ENCODE data around the gene STX1B.

STX1B gene

DNA sequence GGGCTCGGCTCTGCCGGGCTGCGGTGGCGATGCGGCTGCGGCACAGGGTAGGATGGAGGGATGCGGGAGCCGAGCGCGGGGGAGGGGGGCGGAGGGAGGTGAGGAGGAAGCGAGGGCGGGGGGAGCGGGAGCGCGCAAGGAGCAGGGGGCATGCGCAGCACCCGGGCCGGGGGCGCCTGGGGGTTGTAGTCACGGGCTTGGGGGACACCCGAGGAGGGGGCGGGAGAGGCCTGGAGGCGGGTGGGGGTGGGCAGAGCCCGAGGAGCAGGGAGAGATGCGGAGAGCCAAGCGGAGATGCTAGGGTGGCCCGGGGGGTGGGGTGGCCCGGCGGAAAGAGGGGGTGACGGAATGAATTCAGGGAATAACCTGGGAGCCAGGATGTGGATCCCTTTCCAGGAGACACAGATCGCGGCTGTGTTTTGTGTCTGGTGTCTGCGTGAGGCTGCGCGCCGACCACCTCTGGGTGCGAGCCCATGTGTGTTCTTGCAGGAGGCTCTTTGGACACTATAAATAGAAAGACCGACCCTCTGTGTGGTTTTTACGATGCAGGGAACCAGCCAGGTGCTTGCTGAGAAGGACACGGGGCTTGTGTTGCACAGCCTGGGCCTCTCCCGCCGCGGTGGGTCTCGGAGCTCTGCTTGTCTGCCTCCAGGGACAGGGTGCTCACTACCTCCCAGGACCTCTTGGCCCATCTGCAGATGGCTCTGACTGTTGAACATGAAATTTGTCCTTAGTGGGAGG is at the start of gene STX1B:
TSS of gene STX1B (minus strand) at position 54 of the 741 bp plus-strand sequence. CDS start 242 bp downstream, outside the sequence.
- no peak within 1 kb of the TSS for H3K27ac ChIP-seq
- TF ChIP-seq, protein P1, sequence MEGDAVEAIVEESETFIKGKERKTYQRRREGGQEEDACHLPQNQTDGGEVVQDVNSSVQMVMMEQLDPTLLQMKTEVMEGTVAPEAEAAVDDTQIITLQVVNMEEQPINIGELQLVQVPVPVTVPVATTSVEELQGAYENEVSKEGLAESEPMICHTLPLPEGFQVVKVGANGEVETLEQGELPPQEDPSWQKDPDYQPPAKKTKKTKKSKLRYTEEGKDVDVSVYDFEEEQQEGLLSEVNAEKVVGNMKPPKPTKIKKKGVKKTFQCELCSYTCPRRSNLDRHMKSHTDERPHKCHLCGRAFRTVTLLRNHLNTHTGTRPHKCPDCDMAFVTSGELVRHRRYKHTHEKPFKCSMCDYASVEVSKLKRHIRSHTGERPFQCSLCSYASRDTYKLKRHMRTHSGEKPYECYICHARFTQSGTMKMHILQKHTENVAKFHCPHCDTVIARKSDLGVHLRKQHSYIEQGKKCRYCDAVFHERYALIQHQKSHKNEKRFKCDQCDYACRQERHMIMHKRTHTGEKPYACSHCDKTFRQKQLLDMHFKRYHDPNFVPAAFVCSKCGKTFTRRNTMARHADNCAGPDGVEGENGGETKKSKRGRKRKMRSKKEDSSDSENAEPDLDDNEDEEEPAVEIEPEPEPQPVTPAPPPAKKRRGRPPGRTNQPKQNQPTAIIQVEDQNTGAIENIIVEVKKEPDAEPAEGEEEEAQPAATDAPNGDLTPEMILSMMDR (conservative IDR thresholded peaks at IDR 0.05), result no peak
- no peak for TF ChIP-seq ZFX (IDR thresholded peaks at IDR 0.05)

DNA sequence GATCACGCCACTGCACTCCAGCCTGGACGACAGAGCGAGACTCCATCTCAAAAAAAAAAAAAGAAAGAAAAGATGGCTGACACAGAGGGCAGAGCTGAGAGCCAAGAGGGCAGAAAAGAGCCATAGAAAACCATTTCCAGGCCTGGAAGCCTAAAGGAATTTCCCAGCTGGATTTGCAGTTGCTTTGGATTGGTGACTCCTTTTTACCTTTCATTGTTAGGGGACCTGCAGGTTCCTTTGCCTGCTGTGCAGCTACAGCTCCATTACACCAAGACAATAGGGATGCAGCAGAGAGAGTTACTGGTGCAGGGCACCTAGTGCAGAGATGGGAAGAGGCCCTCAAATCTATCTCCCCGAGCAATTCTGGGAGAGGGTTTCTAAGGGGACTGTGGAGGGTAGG is 45.2 kb upstream of the STX1B start:
- TF ChIP-seq, protein P1 (conservative IDR thresholded peaks at IDR 0.05), result no peak
- TF ChIP-seq ZFX (IDR thresholded peaks at IDR 0.05), result no peak
- H3K27ac ChIP-seq, result no peak overlapping the region

DNA sequence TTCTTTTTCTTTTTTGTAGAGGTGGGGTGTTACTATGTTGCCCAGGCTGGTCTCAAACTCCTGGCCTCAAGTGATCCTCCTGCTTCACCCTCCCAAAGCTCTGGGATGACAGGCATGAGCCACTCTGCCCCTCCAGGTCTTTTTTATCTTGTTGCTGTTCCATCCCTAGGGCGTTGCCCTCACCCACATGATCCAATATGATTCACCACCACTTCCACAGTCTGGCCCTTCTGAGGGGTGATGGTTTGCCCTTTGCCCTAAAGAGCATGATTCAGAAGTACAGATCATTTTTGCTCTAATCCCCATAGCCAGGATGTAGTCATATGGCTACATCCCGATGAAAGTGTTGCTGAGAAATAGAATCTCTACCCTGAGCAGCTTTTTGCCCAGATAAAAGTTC is 41.7 kb upstream of the STX1B start:
- H3K27ac ChIP-seq, result no peak overlapping the region
- TF ChIP-seq ZFX (IDR thresholded peaks at IDR 0.05), result no peak
- TF ChIP-seq, protein P1 (conservative IDR thresholded peaks at IDR 0.05), result no peak

DNA sequence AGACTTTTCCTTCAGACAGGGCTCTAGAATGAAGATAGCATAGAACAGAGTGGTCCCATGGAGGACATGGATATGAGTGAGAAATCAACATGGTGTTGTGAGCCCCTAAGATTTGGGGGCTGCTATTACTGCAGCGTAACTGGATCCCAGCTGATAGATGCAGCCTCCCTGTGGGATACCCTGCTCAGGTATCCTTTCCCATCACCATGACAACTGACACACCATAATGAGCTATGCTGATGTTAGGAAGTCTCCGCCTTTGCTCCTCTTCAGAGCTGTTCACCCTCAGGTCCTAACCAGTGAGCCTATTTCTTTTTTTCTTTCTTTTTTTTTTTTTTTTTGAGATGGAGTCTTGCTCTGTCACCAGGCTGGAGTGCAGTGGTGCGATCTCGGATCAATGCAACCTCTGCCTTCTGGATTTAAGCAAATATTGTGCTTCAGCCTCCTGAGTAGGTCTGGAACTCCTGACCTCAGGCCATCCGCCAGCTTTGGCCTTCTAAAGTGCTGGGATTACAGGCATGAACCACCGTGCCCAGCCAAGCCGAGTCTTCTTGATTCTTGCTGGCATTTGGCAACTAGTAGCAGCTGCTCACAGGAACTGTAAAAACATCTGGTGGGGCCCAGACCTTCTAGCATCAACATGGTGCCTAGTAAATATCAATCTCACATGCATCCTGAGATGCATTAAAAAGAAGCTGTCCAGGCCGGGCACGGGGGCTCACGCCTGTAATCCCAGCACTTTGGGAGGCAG is 40.0 kb upstream of the STX1B start:
- H3K27ac ChIP-seq, result no peak overlapping the region
- TF ChIP-seq, protein P1 (conservative IDR thresholded peaks at IDR 0.05), result no peak
- TF ChIP-seq ZFX (IDR thresholded peaks at IDR 0.05), result no peak

DNA sequence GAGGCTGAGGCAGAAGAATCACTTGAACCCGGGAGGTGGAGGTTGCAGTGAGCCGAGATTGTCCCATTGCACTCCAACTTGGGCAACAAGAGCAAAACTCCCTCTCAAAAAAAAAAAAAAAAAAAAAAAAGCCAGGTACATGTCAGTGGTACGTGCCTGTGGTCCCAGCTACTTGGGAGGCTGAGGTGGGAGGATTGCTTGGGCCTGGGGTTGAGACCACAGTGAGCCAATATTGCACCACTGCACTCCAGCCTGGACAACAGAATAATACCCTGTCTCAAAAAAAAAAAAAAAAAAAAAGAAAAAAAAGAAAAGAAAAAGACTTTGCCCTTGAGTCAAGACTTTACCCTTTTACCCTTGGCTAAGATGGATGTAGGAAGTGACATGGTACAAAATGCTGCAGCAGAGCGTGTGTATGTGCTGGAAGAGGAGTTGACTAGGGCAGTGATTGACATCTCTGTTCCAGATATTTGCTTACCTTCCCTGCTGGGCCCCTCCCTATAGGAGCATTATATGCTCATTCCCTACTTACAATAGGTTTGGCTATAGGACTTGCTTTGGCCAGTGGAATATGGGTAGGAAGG is 33.6 kb upstream of the STX1B start:
- no peak overlapping the region for H3K27ac ChIP-seq
- TF ChIP-seq, protein P1 (conservative IDR thresholded peaks at IDR 0.05), result no peak
- TF ChIP-seq ZFX (IDR thresholded peaks at IDR 0.05), result no peak

DNA sequence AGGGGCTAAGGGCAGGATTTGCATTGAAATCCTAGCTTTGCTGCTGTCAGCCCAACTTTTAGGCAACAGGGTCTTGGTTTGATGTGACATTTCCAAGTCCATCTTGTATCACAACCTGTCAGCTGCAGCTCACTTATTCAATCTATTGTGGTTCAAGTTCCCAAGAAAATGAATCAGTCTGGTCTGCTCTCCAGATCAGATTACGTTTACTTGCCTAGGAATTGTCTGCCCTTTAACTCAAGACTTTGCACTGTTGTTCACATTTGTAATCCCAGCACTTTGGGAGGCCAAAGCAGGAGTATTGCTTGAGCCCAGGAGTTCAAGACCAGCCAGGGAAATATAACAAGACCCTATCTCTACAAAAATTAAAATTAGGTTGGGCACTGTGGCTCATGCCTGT is 32.9 kb upstream of the STX1B start:
- no peak for TF ChIP-seq ZFX (IDR thresholded peaks at IDR 0.05)
- TF ChIP-seq, protein P1 (conservative IDR thresholded peaks at IDR 0.05), result no peak
- no peak overlapping the region for H3K27ac ChIP-seq

DNA sequence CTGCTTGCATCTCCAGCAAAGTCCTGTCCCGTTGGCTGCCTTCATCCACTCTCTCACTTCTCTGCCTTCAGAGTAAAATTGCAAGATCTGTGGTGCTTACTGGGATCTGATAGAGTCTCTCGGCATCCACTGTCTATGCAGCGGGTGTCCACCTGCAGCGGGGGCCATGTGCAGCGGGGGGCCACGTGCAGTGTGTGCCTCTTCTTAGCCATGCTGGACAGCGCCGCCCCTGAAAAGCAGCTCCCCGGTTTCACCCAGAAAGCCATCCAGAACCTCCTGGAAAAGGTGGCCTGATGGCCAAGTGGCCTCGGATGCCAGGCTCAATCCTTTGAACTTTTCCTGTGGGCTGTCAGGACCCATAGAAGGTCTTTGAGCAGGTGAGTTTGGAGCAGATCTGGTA is 32.4 kb upstream of the STX1B start:
- no peak overlapping the region for H3K27ac ChIP-seq
- no peak for TF ChIP-seq ZFX (IDR thresholded peaks at IDR 0.05)
- TF ChIP-seq, protein P1 (conservative IDR thresholded peaks at IDR 0.05), result no peak

Measured in C4-2B (cell line).